Breast epithelium (tissue), 3 donors: ENCODE measurements around the gene GALNT6.

Source experiments
- CTCF ChIP-seq, 3 donors: fragments of 450-650 bp; IDR thresholded peaks; one replicate each; pipeline ENCODE4 v1.5.1; 2016 to 2017; ENCODE audit warnings: antibody characterized with exemption in 3 of 3, mild to moderate bottlenecking in 3 of 3, moderate library complexity in 3 of 3
- POLR2A ChIP-seq: fragments of 450-650 bp; IDR thresholded peaks from one replicate; pipeline ENCODE4 v1.6.1; 2016; ENCODE audit warnings: antibody characterized with exemption, mild to moderate bottlenecking, moderate library complexity

DNA sequence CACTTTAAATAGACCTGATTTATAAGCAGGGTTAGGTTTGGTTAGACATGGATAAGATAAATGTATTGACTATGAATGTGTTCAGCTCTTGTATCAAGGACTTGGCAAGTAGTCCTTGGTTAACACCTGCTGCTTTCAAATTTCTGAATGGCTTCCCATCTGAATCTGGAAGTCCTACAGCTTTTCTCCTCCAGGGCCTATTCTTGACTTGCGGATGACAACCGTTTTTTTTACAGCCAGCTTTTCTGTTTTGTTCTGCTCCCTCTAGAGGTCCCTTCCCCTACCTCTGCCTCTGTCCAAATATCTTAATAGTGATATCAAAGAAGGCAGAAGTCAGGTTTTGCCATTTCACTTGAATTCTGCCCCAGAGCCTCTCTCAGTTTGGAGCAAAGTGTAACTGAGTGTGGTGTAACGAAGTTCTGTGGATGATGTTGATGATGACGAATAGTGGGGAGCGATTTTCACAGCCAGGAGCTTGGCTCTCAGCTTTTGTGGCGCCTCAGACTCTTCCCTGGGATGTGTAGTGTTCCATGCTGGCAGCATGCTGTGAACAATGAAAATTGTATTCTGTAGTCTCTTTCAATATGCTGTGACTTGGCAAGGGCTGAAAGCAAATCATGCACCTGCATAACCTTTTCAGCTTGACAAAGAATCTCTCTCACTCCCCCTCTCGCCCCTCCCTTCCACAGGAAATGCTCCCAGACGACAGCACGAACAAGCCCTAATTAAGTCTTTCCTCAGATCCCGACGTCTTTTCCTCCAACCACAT lies 28.4 kb upstream of the GALNT6 start:
- TF ChIP-seq CTCF (IDR thresholded peaks at IDR 0.05) (no peak), POLR2A (no peak)
